ENCODE data around the gene ZCWPW2.

ZCWPW2 gene

GRCh38 chr3:28556195-28556594 is 207.7 kb downstream of the ZCWPW2 start:
- Histone ChIP-seq H2AK5ac (ENCODE audit: low read length) (no peak overlapping the region), H3K27ac (ENCODE audit: low read depth, low read length) (no peak overlapping the region), H3K4ac (ENCODE audit: low read depth, low read length) (no peak overlapping the region), H3K79me2 (ENCODE audit: control insufficient read depth, insufficient read depth, low read length) (no peaks in the 10 kb centered on the region), H3K36me3 (ENCODE audit: control insufficient read depth, insufficient read depth, low read length) (no peaks in the 10 kb centered on the region), H3K4me1 (ENCODE audit: control insufficient read depth, low read depth, low read length) (no peaks in the 10 kb centered on the region), H3K9ac (ENCODE audit: low read length) (no peak overlapping the region), H3K56ac (ENCODE audit: low read length) (no peak overlapping the region), H3K23ac (ENCODE audit: low read length) (no peak overlapping the region), H2BK120ac (ENCODE audit: low read depth, low read length) (no peak overlapping the region), H3K27me3 (ENCODE audit: insufficient read depth, low read length, poor library complexity) (no peaks in the 10 kb centered on the region), H3K4me2 (ENCODE audit: low read length) (no peak overlapping the region), H4K5ac (ENCODE audit: low read length) (no peak overlapping the region), H3K79me1 (ENCODE audit: low read length) (no peaks in the 10 kb centered on the region), H3K18ac (ENCODE audit: low read length) (no peak overlapping the region), H2BK5ac (ENCODE audit: low read length) (no peak overlapping the region), H4K8ac (ENCODE audit: low read depth, low read length) (no peak overlapping the region), H3K4me3 (ENCODE audit: low read length) (no peak overlapping the region), H2BK15ac (replicated peaks; ENCODE audit: low read depth) (no peak overlapping the region)
- peak; percentile 5 for DNase-seq
- no CpG with 5 or more reads among the region's 1 CpG for WGBS (ENCODE audit: extremely low coverage, insufficient coverage, low lambda C conversion rate)

- H3K4me3 ChIP-seq (ENCODE audit: low read length), result no peak overlapping the region
- no peak overlapping the region for H3K4me2 ChIP-seq (ENCODE audit: low read length)
- no peak overlapping the region for H2AK5ac ChIP-seq (ENCODE audit: low read length)
- no peak overlapping the region for H3K56ac ChIP-seq (ENCODE audit: low read length)
- H3K23ac ChIP-seq (ENCODE audit: low read length), result no peak overlapping the region
- H3K27ac ChIP-seq (ENCODE audit: low read depth, low read length), result no peak overlapping the region
- WGBS (ENCODE audit: extremely low coverage, insufficient coverage, low lambda C conversion rate), result no CpG with 5 or more reads among the region's 1 CpG
- H4K8ac ChIP-seq (ENCODE audit: low read depth, low read length), result no peak overlapping the region
- H3K4me1 ChIP-seq (ENCODE audit: control insufficient read depth, low read depth, low read length), result no peaks in the 10 kb centered on the region
- H2BK120ac ChIP-seq (ENCODE audit: low read depth, low read length), result no peak overlapping the region
- H4K5ac ChIP-seq (ENCODE audit: low read length), result no peak overlapping the region
- H3K4ac ChIP-seq (ENCODE audit: low read depth, low read length), result no peak overlapping the region
- no peaks in the 10 kb centered on the region for H3K79me1 ChIP-seq (ENCODE audit: low read length)
- no peaks in the 10 kb centered on the region for H3K79me2 ChIP-seq (ENCODE audit: control insufficient read depth, insufficient read depth, low read length)
- no peak overlapping the region for H2BK5ac ChIP-seq (ENCODE audit: low read length)
- DNase-seq, result no peak
- H2BK15ac ChIP-seq (replicated peaks; ENCODE audit: low read depth), result no peak overlapping the region
- no peaks in the 10 kb centered on the region for H3K27me3 ChIP-seq (ENCODE audit: insufficient read depth, low read length, poor library complexity)
- no peak overlapping the region for H3K9ac ChIP-seq (ENCODE audit: low read length)
- no peaks in the 10 kb centered on the region for H3K36me3 ChIP-seq (ENCODE audit: control insufficient read depth, insufficient read depth, low read length)
- no peak overlapping the region for H3K18ac ChIP-seq (ENCODE audit: low read length)
These were observed 215.7 kb downstream of the ZCWPW2 start for GRCh38 chr3:28564211-28564610.

- Histone ChIP-seq H3K36me3 (ENCODE audit: control insufficient read depth, insufficient read depth, low read length) (no peaks in the 10 kb centered on the region), H2BK120ac (ENCODE audit: low read depth, low read length) (no peak overlapping the region), H3K9ac (ENCODE audit: low read length) (no peak overlapping the region), H3K79me1 (ENCODE audit: low read length) (no peaks in the 10 kb centered on the region), H3K4me1 (ENCODE audit: control insufficient read depth, low read depth, low read length) (no peaks in the 10 kb centered on the region), H3K18ac (ENCODE audit: low read length) (no peak overlapping the region), H3K4ac (ENCODE audit: low read depth, low read length) (no peak overlapping the region), H3K27ac (ENCODE audit: low read depth, low read length) (no peak overlapping the region), H3K23ac (ENCODE audit: low read length) (no peak overlapping the region), H3K4me3 (ENCODE audit: low read length) (no peak overlapping the region), H4K5ac (ENCODE audit: low read length) (no peak overlapping the region), H2BK5ac (ENCODE audit: low read length) (no peak overlapping the region), H3K56ac (ENCODE audit: low read length) (no peak overlapping the region), H3K4me2 (ENCODE audit: low read length) (no peak overlapping the region), H3K27me3 (ENCODE audit: insufficient read depth, low read length, poor library complexity) (no peaks in the 10 kb centered on the region), H3K79me2 (ENCODE audit: control insufficient read depth, insufficient read depth, low read length) (no peaks in the 10 kb centered on the region), H2AK5ac (ENCODE audit: low read length) (no peak overlapping the region), H4K8ac (ENCODE audit: low read depth, low read length) (no peak overlapping the region), H2BK15ac (replicated peaks; ENCODE audit: low read depth) (no peak overlapping the region)
- no peak for DNase-seq
- no CpG with 5 or more reads among the region's 3 CpGs for WGBS (ENCODE audit: extremely low coverage, insufficient coverage, low lambda C conversion rate)
These were observed 220.8 kb downstream of the ZCWPW2 start for GRCh38 chr3:28569357-28569756.

- H4K8ac ChIP-seq (ENCODE audit: low read depth, low read length), result no peak overlapping the region
- H3K79me2 ChIP-seq (ENCODE audit: control insufficient read depth, insufficient read depth, low read length), result no peaks in the 10 kb centered on the region
- no CpG with 5 or more reads among the region's 5 CpGs for WGBS (ENCODE audit: extremely low coverage, insufficient coverage, low lambda C conversion rate)
- no peak overlapping the region for H3K4me2 ChIP-seq (ENCODE audit: low read length)
- no peaks in the 10 kb centered on the region for H3K79me1 ChIP-seq (ENCODE audit: low read length)
- H4K5ac ChIP-seq (ENCODE audit: low read length), result no peak overlapping the region
- no peak overlapping the region for H3K9ac ChIP-seq (ENCODE audit: low read length)
- no peak overlapping the region for H3K4ac ChIP-seq (ENCODE audit: low read depth, low read length)
- no peak overlapping the region for H3K27ac ChIP-seq (ENCODE audit: low read depth, low read length)
- H3K18ac ChIP-seq (ENCODE audit: low read length), result no peak overlapping the region
- H2BK5ac ChIP-seq (ENCODE audit: low read length), result no peak overlapping the region
- H3K4me1 ChIP-seq (ENCODE audit: control insufficient read depth, low read depth, low read length), result peaks cover 4% of the 10 kb centered on the region
- H3K36me3 ChIP-seq (ENCODE audit: control insufficient read depth, insufficient read depth, low read length), result no peaks in the 10 kb centered on the region
- no peaks in the 10 kb centered on the region for H3K27me3 ChIP-seq (ENCODE audit: insufficient read depth, low read length, poor library complexity)
- DNase-seq, result no peak
- H3K4me3 ChIP-seq (ENCODE audit: low read length), result no peak overlapping the region
- H2BK120ac ChIP-seq (ENCODE audit: low read depth, low read length), result no peak overlapping the region
- no peak overlapping the region for H2BK15ac ChIP-seq (replicated peaks; ENCODE audit: low read depth)
- no peak overlapping the region for H3K23ac ChIP-seq (ENCODE audit: low read length)
- no peak overlapping the region for H2AK5ac ChIP-seq (ENCODE audit: low read length)
- no peak overlapping the region for H3K56ac ChIP-seq (ENCODE audit: low read length)
These were observed 225.5 kb downstream of the ZCWPW2 start for GRCh38 chr3:28574036-28574435.

GRCh38 chr3:28575100-28575745 is 226.7 kb downstream of the ZCWPW2 start:
- no peak overlapping the region for H3K4ac ChIP-seq (ENCODE audit: low read depth, low read length)

More at GRCh38 chr3:28575100-28575745, 226.7 kb downstream of the ZCWPW2 start:
- no peaks in the 10 kb centered on the region for H3K79me1 ChIP-seq (ENCODE audit: low read length)
- H3K4me3 ChIP-seq (ENCODE audit: low read length), result peak overlapping the region; percentile 59
- H2BK5ac ChIP-seq (ENCODE audit: low read length), result no peak overlapping the region
- WGBS (ENCODE audit: extremely low coverage, insufficient coverage, low lambda C conversion rate), result no CpG with 5 or more reads among the region's 55 CpGs
- H3K4me1 ChIP-seq (ENCODE audit: control insufficient read depth, low read depth, low read length), result peaks cover 4% of the 10 kb centered on the region
- no peaks in the 10 kb centered on the region for H3K79me2 ChIP-seq (ENCODE audit: control insufficient read depth, insufficient read depth, low read length)
- no peak overlapping the region for H4K5ac ChIP-seq (ENCODE audit: low read length)
- peak overlapping the region; percentile 64 for H3K9ac ChIP-seq (ENCODE audit: low read length)
- peak overlapping the region; percentile 1 for H3K18ac ChIP-seq (ENCODE audit: low read length)
- peak; percentile 84 for DNase-seq
- H3K27me3 ChIP-seq (ENCODE audit: insufficient read depth, low read length, poor library complexity), result no peaks in the 10 kb centered on the region
- H2AK5ac ChIP-seq (ENCODE audit: low read length), result no peak overlapping the region
- H3K56ac ChIP-seq (ENCODE audit: low read length), result peak overlapping the region; percentile 90
- no peaks in the 10 kb centered on the region for H3K36me3 ChIP-seq (ENCODE audit: control insufficient read depth, insufficient read depth, low read length)
- H3K23ac ChIP-seq (ENCODE audit: low read length), result no peak overlapping the region
- no peak overlapping the region for H3K27ac ChIP-seq (ENCODE audit: low read depth, low read length)
- H3K4me2 ChIP-seq (ENCODE audit: low read length), result peak overlapping the region; percentile 71
- no peak overlapping the region for H2BK120ac ChIP-seq (ENCODE audit: low read depth, low read length)
- H4K8ac ChIP-seq (ENCODE audit: low read depth, low read length), result peak overlapping the region; percentile 17
- no peak overlapping the region for H2BK15ac ChIP-seq (replicated peaks; ENCODE audit: low read depth)
